Measurements from ENCODE around the gene JPH4. TPM values are rescaled to one million over a fixed set of nuclear protein-coding genes. Genes with fewer than 3 reads are reported as not detected.

JPH4 gene
- total RNA-seq (2014; rRNA removed; shearing (Covaris generic)): not detected in 2 replicates
- 0.05 TPM in 1 of 2 replicates, not detected in the other for polyA plus RNA-seq (2016; fragmentation: Nextera tagmentation; extraction: Ambion mirVana)

GRCh38 chr14:23578560-23579310 lies at the start of gene JPH4:
TSS of gene JPH4 (minus strand) at chr14:23578790. CDS start at chr14:23577453, 1,337 bp downstream.
- no peaks in the 10 kb centered on the region for H3K36me3 ChIP-seq (ENCODE audit: low read depth)
- no peaks in the 10 kb centered on the region for H3K9me2 ChIP-seq (ENCODE audit: insufficient read depth)
- H3K4me3 ChIP-seq: no peak within 1 kb of the TSS
- H3K9me3 ChIP-seq (ENCODE audit: low read depth): no peaks in the 10 kb centered on the region
- no peaks in the 10 kb centered on the region for H3K79me2 ChIP-seq (ENCODE audit: insufficient read depth)
- H3K9ac ChIP-seq: no peak within 1 kb of the TSS
- peaks cover 47% of the 10 kb centered on the region for H3K27me3 ChIP-seq (replicated peaks; ENCODE audit: insufficient read depth)
- no peak within 1 kb of the TSS for H3K27ac ChIP-seq
- H4K20me1 ChIP-seq (ENCODE audit: insufficient read depth): no peaks in the 10 kb centered on the region
- H3F3A ChIP-seq (ENCODE audit: insufficient read depth): no peaks in the 10 kb centered on the region
- no peak within 1 kb of the TSS for H3K4me2 ChIP-seq (ENCODE audit: unreplicated experiment)
- H3K4me1 ChIP-seq (ENCODE audit: insufficient read depth): no peaks in the 10 kb centered on the region
- WGBS, 2 experiments (ENCODE audit: low coverage in 1 of 2, low lambda C conversion rate in 2 of 2, missing lambda C conversion rate in 2 of 2): 6 to 21% methylated on average over 9 to 18 of the region's 18 CpGs
- no peak within 1 kb of the TSS for H2AFZ ChIP-seq
- peak; percentile 29 for TF ChIP-seq EZH2 (IDR thresholded peaks at IDR 0.05; ENCODE audit: insufficient read depth, poor library complexity, severe bottlenecking)
- TF ChIP-seq EZH2phosphoT487 (IDR thresholded peaks at IDR 0.05; ENCODE audit: insufficient read depth, low read depth): no peak
- DNase-seq: no peak
- in situ Hi-C loops (cut with MboI): no loop called here

DNA sequence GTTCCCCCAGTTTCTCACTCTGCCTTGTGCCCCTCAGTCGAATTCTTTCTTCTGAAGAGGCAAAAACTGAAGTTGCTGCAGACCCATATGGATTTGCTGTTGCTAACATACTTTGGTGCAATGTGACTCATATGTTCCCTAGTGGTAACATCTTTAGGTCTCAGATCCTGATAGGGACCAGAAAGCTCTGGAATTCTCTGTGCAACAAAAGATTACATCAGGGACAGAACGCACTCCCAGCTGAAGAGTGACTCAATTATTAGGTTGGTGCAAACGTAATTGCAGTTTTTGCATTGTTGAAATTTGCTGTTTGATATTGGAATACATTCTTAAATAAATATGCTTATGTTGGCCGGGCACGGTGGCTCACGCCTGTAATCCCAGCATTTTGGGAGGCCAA lies 49.4 kb upstream of the JPH4 start:
- no peak overlapping the region for H3K4me3 ChIP-seq
- no peaks in the 10 kb centered on the region for H3K9me2 ChIP-seq (ENCODE audit: insufficient read depth)
- no peaks in the 10 kb centered on the region for H3K79me2 ChIP-seq (ENCODE audit: insufficient read depth)
- no peak overlapping the region for H2AFZ ChIP-seq
- H3F3A ChIP-seq (ENCODE audit: insufficient read depth): no peaks in the 10 kb centered on the region
- H3K9ac ChIP-seq: no peak overlapping the region
- TF ChIP-seq EZH2 (IDR thresholded peaks at IDR 0.05; ENCODE audit: insufficient read depth, poor library complexity, severe bottlenecking) (no peak), EZH2phosphoT487 (IDR thresholded peaks at IDR 0.05; ENCODE audit: insufficient read depth, low read depth) (no peak)
- no peaks in the 10 kb centered on the region for H3K36me3 ChIP-seq (ENCODE audit: low read depth)
- H3K9me3 ChIP-seq (ENCODE audit: low read depth): no peaks in the 10 kb centered on the region
- H3K4me2 ChIP-seq (ENCODE audit: unreplicated experiment): no peak overlapping the region
- WGBS, 2 experiments (ENCODE audit: low coverage in 1 of 2, low lambda C conversion rate in 2 of 2, missing lambda C conversion rate in 2 of 2): 12 to 13% methylated on average over 6 of the region's 6 CpGs
- in situ Hi-C loops (cut with MboI): no loop called here
- no peak overlapping the region for H3K27ac ChIP-seq
- no peaks in the 10 kb centered on the region for H4K20me1 ChIP-seq (ENCODE audit: insufficient read depth)
- H3K4me1 ChIP-seq (ENCODE audit: insufficient read depth): no peaks in the 10 kb centered on the region
- no peaks in the 10 kb centered on the region; the same call in 1 of the 2 replicates for H3K27me3 ChIP-seq (replicated peaks; ENCODE audit: insufficient read depth)
- DNase-seq: peak; percentile 31

- Histone ChIP-seq H3K4me3 (no peak overlapping the region), H3K4me1 (ENCODE audit: insufficient read depth) (no peaks in the 10 kb centered on the region), H4K20me1 (ENCODE audit: insufficient read depth) (no peaks in the 10 kb centered on the region), H3K79me2 (ENCODE audit: insufficient read depth) (no peaks in the 10 kb centered on the region), H3K4me2 (ENCODE audit: unreplicated experiment) (no peak overlapping the region), H3K9me3 (ENCODE audit: low read depth) (no peaks in the 10 kb centered on the region), H2AFZ (no peak overlapping the region), H3F3A (ENCODE audit: insufficient read depth) (no peaks in the 10 kb centered on the region), H3K27me3 (replicated peaks; ENCODE audit: insufficient read depth) (no peaks in the 10 kb centered on the region), H3K9ac (no peak overlapping the region), H3K36me3 (ENCODE audit: low read depth) (no peaks in the 10 kb centered on the region), H3K9me2 (ENCODE audit: insufficient read depth) (no peaks in the 10 kb centered on the region), H3K27ac (no peak overlapping the region)
- no peak for TF ChIP-seq EZH2phosphoT487 (IDR thresholded peaks at IDR 0.05; ENCODE audit: insufficient read depth, low read depth)
- TF ChIP-seq EZH2 (IDR thresholded peaks at IDR 0.05; ENCODE audit: insufficient read depth, poor library complexity, severe bottlenecking): no peak
- no peak for DNase-seq
- in situ Hi-C loops (cut with MboI): no loop called here
These were observed 48.4 kb upstream of the JPH4 start for GRCh38 chr14:23626946-23627345.

GRCh38 chr14:23624830-23625404 lies 46.3 kb upstream of the JPH4 start:
- no peaks in the 10 kb centered on the region for H3F3A ChIP-seq (ENCODE audit: insufficient read depth)
- no peak overlapping the region for H2AFZ ChIP-seq
- 39 to 54% methylated on average over 3 of the region's 3 CpGs for WGBS, 2 experiments (ENCODE audit: low coverage in 1 of 2, low lambda C conversion rate in 2 of 2, missing lambda C conversion rate in 2 of 2)
- H3K9me2 ChIP-seq (ENCODE audit: insufficient read depth): no peaks in the 10 kb centered on the region
- DNase-seq: no peak
- no peak for TF ChIP-seq EZH2phosphoT487 (IDR thresholded peaks at IDR 0.05; ENCODE audit: insufficient read depth, low read depth)
- TF ChIP-seq EZH2 (IDR thresholded peaks at IDR 0.05; ENCODE audit: insufficient read depth, poor library complexity, severe bottlenecking): no peak
- no peaks in the 10 kb centered on the region for H3K36me3 ChIP-seq (ENCODE audit: low read depth)
- no peaks in the 10 kb centered on the region for H3K79me2 ChIP-seq (ENCODE audit: insufficient read depth)
- H3K9me3 ChIP-seq (ENCODE audit: low read depth): no peaks in the 10 kb centered on the region
- no peaks in the 10 kb centered on the region for H4K20me1 ChIP-seq (ENCODE audit: insufficient read depth)
- no peak overlapping the region for H3K4me2 ChIP-seq (ENCODE audit: unreplicated experiment)
- H3K9ac ChIP-seq: no peak overlapping the region
- in situ Hi-C loops (cut with MboI): no loop called here
- no peak overlapping the region for H3K4me3 ChIP-seq
- H3K27me3 ChIP-seq (replicated peaks; ENCODE audit: insufficient read depth): no peaks in the 10 kb centered on the region
- H3K4me1 ChIP-seq (ENCODE audit: insufficient read depth): no peaks in the 10 kb centered on the region
- H3K27ac ChIP-seq: no peak overlapping the region
